SK-N-SH treated with all-trans-retinoic acid at 6 μM for 48 hours (cell line): ENCODE data around the gene FUT3.

Experiments
- ATAC-seq: fragments of 200-7000 bp; cut with Tn5 transposase; 3 replicates; pipeline ENCODE4 v1.9.1; 2020; ENCODE audit warnings: mild to moderate bottlenecking, moderate library complexity
- ARNTL ChIP-seq: fragments of 450-650 bp; formaldehyde crosslinking; IDR thresholded peaks from 2 replicates; pipeline ENCODE4 v1.5.0; 2020; ENCODE audit warnings: low read depth, mild to moderate bottlenecking, moderate library complexity, borderline replicate concordance
- CSDC2 ChIP-seq: fragments of 250-450 bp; sonication (Bioruptor Pico); IDR thresholded peaks from 2 replicates; pipeline ENCODE4 v1.5.0; 2020; ENCODE audit warnings: mild to moderate bottlenecking, moderate library complexity
- ESRRG ChIP-seq: fragments of 250-450 bp; sonication (Bioruptor Pico); IDR thresholded peaks from 2 replicates; pipeline ENCODE4 v1.6.1; 2021; ENCODE audit warnings: mild to moderate bottlenecking
- GLIS3 ChIP-seq: fragments of 250-450 bp; sonication (Bioruptor Pico); IDR thresholded peaks from 2 replicates; pipeline ENCODE4 v1.5.0; 2020; ENCODE audit warnings: mild to moderate bottlenecking, moderate library complexity
- OSR1 ChIP-seq: fragments of 250-450 bp; sonication (Bioruptor Pico); IDR thresholded peaks from 2 replicates; pipeline ENCODE4 v1.8.0; 2022; ENCODE audit warnings: moderate library complexity, mild to moderate bottlenecking, inconsistent platforms
- PPARA ChIP-seq: fragments of 250-450 bp; sonication (Bioruptor Pico); IDR thresholded peaks from 2 replicates; pipeline ENCODE4 v1.5.0; 2020; ENCODE audit warnings: mild to moderate bottlenecking, borderline replicate concordance
- SNAI2 ChIP-seq: fragments of 250-450 bp; sonication (Bioruptor Pico); IDR thresholded peaks from 2 replicates; pipeline ENCODE4 v1.5.0; 2020; ENCODE audit warnings: mild to moderate bottlenecking, moderate library complexity
- TOX ChIP-seq: fragments of 250-450 bp; sonication (Bioruptor Pico); IDR thresholded peaks from 2 replicates; pipeline ENCODE4 v1.8.0; 2021; ENCODE audit warnings: mild to moderate bottlenecking, moderate library complexity, borderline replicate concordance
- ZFP3 ChIP-seq: fragments of 250-450 bp; sonication (Bioruptor Pico); IDR thresholded peaks from 2 replicates; pipeline ENCODE4 v1.5.0; 2020; ENCODE audit warnings: mild to moderate bottlenecking, moderate library complexity
- ZNF565 ChIP-seq: fragments of 450-650 bp; formaldehyde crosslinking; conservative IDR thresholded peaks from 2 replicates; pipeline ENCODE4 v1.5.0; 2020; ENCODE audit warnings: low read depth, mild to moderate bottlenecking, moderate library complexity
- ZNF70 ChIP-seq: fragments of 450-650 bp; formaldehyde crosslinking; IDR thresholded peaks from 2 replicates; pipeline ENCODE4 v1.5.0; 2020; ENCODE audit warnings: mild to moderate bottlenecking, moderate library complexity
- ZNF8 ChIP-seq: fragments of 450-650 bp; formaldehyde crosslinking; IDR thresholded peaks from 2 replicates; pipeline ENCODE4 v1.5.0; 2020; ENCODE audit warnings: mild to moderate bottlenecking, moderate library complexity
- TF ChIP-seq, protein P1 (sequence below): fragments of 250-450 bp; sonication (Bioruptor Pico); IDR thresholded peaks from 2 replicates; pipeline ENCODE4 v1.5.1; 2021; ENCODE audit warnings: mild to moderate bottlenecking, moderate library complexity
- TF ChIP-seq, protein P2 (sequence below): fragments of 250-450 bp; sonication (Bioruptor Pico); IDR thresholded peaks from 2 replicates; pipeline ENCODE4 v1.8.0; 2021; ENCODE audit warnings: low read depth, mild to moderate bottlenecking, moderate library complexity, borderline replicate concordance
- TF ChIP-seq, protein P3 (sequence below): fragments of 250-450 bp; sonication (Bioruptor Pico); IDR thresholded peaks from 2 replicates; pipeline ENCODE4 v1.8.0; 2020; ENCODE audit warnings: mild to moderate bottlenecking, moderate library complexity, borderline replicate concordance
- TF ChIP-seq, protein P4 (sequence below): fragments of 250-450 bp; sonication (Bioruptor Pico); IDR thresholded peaks from 2 replicates; pipeline ENCODE4 v1.5.1; 2020; ENCODE audit warnings: low read depth, mild to moderate bottlenecking, moderate library complexity
- TF ChIP-seq, protein P5 (sequence below): fragments of 250-450 bp; sonication (Bioruptor Pico); IDR thresholded peaks from 2 replicates; pipeline ENCODE4 v1.5.0; 2020; ENCODE audit warnings: mild to moderate bottlenecking, moderate library complexity

FUT3 gene

DNA sequence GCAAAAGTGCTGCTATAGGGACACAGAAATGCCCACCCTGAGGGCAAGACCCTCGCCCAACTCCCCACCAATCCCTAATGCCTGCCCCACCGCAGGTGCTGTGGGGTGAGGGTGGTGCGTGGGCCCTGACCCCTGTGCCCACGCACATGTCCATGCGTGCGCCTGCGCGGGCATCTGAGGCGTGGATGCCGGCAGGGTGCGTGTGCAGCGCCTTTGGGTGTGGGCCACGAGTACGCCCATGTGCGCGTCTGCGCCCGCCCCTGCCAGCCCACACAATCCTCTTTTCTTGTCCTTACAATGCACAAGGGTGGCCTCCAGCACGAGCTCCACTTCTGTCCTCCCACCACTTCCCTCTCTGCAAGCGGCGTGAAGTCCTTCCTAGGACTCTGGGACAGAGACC lies 26.1 kb downstream of the FUT3 start:
- ATAC-seq, result no peak

DNA sequence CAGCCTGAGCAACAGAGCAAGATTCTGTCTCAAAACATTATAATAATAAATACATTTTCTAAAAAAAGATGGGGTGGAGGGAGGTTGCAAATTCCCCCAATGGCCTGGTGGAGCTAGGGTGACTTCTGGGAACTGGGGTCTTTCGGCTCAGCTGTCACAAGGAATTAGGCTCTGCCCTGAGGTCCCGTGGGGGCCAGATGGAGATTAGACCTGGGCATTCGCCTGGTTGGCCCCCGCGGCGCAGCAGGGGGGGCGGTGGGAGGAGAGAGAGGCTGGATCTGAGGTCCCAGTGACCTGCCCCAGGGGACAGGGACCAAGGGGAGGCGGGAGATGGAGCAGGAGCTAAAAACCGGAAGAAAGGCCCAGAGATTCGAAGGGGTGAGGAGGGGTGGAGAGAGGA lies 26.5 kb downstream of the FUT3 start:
- no peak for TF ChIP-seq OSR1 (CRISPR knock-in tag)
- TF ChIP-seq, protein P1, sequence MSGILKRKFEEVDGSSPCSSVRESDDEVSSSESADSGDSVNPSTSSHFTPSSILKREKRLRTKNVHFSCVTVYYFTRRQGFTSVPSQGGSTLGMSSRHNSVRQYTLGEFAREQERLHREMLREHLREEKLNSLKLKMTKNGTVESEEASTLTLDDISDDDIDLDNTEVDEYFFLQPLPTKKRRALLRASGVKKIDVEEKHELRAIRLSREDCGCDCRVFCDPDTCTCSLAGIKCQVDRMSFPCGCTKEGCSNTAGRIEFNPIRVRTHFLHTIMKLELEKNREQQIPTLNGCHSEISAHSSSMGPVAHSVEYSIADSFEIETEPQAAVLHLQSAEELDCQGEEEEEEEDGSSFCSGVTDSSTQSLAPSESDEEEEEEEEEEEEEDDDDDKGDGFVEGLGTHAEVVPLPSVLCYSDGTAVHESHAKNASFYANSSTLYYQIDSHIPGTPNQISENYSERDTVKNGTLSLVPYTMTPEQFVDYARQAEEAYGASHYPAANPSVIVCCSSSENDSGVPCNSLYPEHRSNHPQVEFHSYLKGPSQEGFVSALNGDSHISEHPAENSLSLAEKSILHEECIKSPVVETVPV (CRISPR knock-in tag), result no peak
- TF ChIP-seq, protein P2, sequence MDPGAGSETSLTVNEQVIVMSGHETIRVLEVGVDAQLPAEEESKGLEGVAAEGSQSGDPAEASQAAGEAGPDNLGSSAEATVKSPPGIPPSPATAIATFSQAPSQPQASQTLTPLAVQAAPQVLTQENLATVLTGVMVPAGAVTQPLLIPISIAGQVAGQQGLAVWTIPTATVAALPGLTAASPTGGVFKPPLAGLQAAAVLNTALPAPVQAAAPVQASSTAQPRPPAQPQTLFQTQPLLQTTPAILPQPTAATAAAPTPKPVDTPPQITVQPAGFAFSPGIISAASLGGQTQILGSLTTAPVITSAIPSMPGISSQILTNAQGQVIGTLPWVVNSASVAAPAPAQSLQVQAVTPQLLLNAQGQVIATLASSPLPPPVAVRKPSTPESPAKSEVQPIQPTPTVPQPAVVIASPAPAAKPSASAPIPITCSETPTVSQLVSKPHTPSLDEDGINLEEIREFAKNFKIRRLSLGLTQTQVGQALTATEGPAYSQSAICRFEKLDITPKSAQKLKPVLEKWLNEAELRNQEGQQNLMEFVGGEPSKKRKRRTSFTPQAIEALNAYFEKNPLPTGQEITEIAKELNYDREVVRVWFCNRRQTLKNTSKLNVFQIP, result no peak
- TF ChIP-seq ZNF70 (CRISPR knock-in tag), result no peak
- TF ChIP-seq PPARA, result no peak
- TF ChIP-seq TOX (CRISPR knock-in tag), result no peak
- TF ChIP-seq, protein P3, sequence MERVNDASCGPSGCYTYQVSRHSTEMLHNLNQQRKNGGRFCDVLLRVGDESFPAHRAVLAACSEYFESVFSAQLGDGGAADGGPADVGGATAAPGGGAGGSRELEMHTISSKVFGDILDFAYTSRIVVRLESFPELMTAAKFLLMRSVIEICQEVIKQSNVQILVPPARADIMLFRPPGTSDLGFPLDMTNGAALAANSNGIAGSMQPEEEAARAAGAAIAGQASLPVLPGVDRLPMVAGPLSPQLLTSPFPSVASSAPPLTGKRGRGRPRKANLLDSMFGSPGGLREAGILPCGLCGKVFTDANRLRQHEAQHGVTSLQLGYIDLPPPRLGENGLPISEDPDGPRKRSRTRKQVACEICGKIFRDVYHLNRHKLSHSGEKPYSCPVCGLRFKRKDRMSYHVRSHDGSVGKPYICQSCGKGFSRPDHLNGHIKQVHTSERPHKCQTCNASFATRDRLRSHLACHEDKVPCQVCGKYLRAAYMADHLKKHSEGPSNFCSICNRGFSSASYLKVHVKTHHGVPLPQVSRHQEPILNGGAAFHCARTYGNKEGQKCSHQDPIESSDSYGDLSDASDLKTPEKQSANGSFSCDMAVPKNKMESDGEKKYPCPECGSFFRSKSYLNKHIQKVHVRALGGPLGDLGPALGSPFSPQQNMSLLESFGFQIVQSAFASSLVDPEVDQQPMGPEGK (CRISPR knock-in tag), result no peak
- no peak for TF ChIP-seq ARNTL (CRISPR knock-in tag)
- TF ChIP-seq, protein P4, sequence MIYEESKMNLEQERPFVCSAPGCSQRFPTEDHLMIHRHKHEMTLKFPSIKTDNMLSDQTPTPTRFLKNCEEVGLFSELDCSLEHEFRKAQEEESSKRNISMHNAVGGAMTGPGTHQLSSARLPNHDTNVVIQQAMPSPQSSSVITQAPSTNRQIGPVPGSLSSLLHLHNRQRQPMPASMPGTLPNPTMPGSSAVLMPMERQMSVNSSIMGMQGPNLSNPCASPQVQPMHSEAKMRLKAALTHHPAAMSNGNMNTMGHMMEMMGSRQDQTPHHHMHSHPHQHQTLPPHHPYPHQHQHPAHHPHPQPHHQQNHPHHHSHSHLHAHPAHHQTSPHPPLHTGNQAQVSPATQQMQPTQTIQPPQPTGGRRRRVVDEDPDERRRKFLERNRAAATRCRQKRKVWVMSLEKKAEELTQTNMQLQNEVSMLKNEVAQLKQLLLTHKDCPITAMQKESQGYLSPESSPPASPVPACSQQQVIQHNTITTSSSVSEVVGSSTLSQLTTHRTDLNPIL (CRISPR knock-in tag), result no peak
- no peak for TF ChIP-seq CSDC2 (CRISPR knock-in tag)
- TF ChIP-seq ZNF8 (CRISPR knock-in tag), result no peak
- TF ChIP-seq SNAI2 (CRISPR knock-in tag), result no peak
- no peak for TF ChIP-seq ZFP3 (CRISPR knock-in tag)
- no peak for TF ChIP-seq ESRRG (CRISPR knock-in tag)
- no peak for ATAC-seq

More for the DNA sequence above, 26.1 kb downstream of the FUT3 start:
- TF ChIP-seq ZNF565 (no peak), PPARA (no peak), CSDC2 (CRISPR knock-in tag) (no peak), GLIS3 (CRISPR knock-in tag) (no peak), TOX (CRISPR knock-in tag) (no peak), SNAI2 (CRISPR knock-in tag) (no peak)
- TF ChIP-seq, protein P4 (CRISPR knock-in tag), result no peak
- TF ChIP-seq, protein P2, result no peak
- TF ChIP-seq, protein P5, sequence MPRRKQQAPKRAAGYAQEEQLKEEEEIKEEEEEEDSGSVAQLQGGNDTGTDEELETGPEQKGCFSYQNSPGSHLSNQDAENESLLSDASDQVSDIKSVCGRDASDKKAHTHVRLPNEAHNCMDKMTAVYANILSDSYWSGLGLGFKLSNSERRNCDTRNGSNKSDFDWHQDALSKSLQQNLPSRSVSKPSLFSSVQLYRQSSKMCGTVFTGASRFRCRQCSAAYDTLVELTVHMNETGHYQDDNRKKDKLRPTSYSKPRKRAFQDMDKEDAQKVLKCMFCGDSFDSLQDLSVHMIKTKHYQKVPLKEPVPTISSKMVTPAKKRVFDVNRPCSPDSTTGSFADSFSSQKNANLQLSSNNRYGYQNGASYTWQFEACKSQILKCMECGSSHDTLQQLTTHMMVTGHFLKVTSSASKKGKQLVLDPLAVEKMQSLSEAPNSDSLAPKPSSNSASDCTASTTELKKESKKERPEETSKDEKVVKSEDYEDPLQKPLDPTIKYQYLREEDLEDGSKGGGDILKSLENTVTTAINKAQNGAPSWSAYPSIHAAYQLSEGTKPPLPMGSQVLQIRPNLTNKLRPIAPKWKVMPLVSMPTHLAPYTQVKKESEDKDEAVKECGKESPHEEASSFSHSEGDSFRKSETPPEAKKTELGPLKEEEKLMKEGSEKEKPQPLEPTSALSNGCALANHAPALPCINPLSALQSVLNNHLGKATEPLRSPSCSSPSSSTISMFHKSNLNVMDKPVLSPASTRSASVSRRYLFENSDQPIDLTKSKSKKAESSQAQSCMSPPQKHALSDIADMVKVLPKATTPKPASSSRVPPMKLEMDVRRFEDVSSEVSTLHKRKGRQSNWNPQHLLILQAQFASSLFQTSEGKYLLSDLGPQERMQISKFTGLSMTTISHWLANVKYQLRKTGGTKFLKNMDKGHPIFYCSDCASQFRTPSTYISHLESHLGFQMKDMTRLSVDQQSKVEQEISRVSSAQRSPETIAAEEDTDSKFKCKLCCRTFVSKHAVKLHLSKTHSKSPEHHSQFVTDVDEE (CRISPR knock-in tag), result no peak
